GM19438 (cell line): ENCODE measurements around the gene EAPP.
A peak's percentile ranks its signal among the peaks of the same experiment; 100 is the strongest.
"Not testable (repeated sequence)": the region's sequence is repeated elsewhere in the genome, so short reads cannot be mapped to it uniquely, and the experiment has no call there.

Source experiments
- ATAC-seq: cut with Tn5 transposase; IDR thresholded peaks from one replicate; pipeline ENCODE4 v1.9.1; 2021; ENCODE audit warnings: low read depth; ENCODE audit not compliant: unreplicated experiment

Gene EAPP

GRCh38 chr14:34538871-34539406 is 562 bp downstream of the EAPP start:
- peak; percentile 8 for ATAC-seq

- not testable (repeated sequence) for ATAC-seq
Observed at GRCh38 chr14:34538096-34538495, 1.4 kb downstream of the EAPP start.

- ATAC-seq, result no peak
Observed at GRCh38 chr14:34537677-34538009, 1.9 kb downstream of the EAPP start.

GRCh38 chr14:34536951-34537676 is 2.4 kb downstream of the EAPP start:
- ATAC-seq, result no peak

GRCh38 chr14:34527591-34527990 is 11.9 kb downstream of the EAPP start:
- no peak for ATAC-seq

GRCh38 chr14:34524216-34524615 is 15.3 kb downstream of the EAPP start:
- not testable (repeated sequence) for ATAC-seq

- ATAC-seq, result no peak
Observed at GRCh38 chr14:34522496-34522895, 17.0 kb downstream of the EAPP start.

GRCh38 chr14:34521071-34521470 is 18.4 kb downstream of the EAPP start:
- not testable (repeated sequence) for ATAC-seq

- ATAC-seq, result not testable (repeated sequence)
Observed at GRCh38 chr14:34520304-34520970, 19.1 kb downstream of the EAPP start.

- ATAC-seq, result no peak
Observed at GRCh38 chr14:34507884-34508283, 31.6 kb downstream of the EAPP start.

- ATAC-seq, result no peak
Observed at GRCh38 chr14:34507459-34507858, 32.0 kb downstream of the EAPP start.

GRCh38 chr14:34505124-34505491 is 34.4 kb downstream of the EAPP start:
- ATAC-seq, result not testable (repeated sequence)

GRCh38 chr14:34504027-34504426 is 35.5 kb downstream of the EAPP start:
- not testable (repeated sequence) for ATAC-seq

- no peak for ATAC-seq
Observed at GRCh38 chr14:34502545-34503225, 36.8 kb downstream of the EAPP start.

GRCh38 chr14:34502001-34502400 is 37.5 kb downstream of the EAPP start:
- no peak for ATAC-seq

- ATAC-seq, result no peak
Observed at GRCh38 chr14:34501004-34501580, 38.4 kb downstream of the EAPP start.

- no peak for ATAC-seq
Observed at GRCh38 chr14:34498684-34499412, 40.7 kb downstream of the EAPP start.

- no peak for ATAC-seq
Observed at GRCh38 chr14:34496679-34497513, 42.6 kb downstream of the EAPP start.

- no peak for ATAC-seq
Observed at GRCh38 chr14:34496007-34496678, 43.4 kb downstream of the EAPP start.
